RWPE2 (cell line): ENCODE data around the gene TCEAL4.

Source experiments
- ATAC-seq: fragments of 200-7000 bp; cut with Tn5 transposase; 3 replicates; pipeline ENCODE4 v1.9.1; 2021; ENCODE audit warnings: low read depth
- DNase-seq: peaks from one replicate; pipeline ENCODE4 v3.0.0-alpha.2; 2020; ENCODE audit warnings: low spot score
- H3K27ac ChIP-seq: fragments of 450-650 bp; 2 replicates; pipeline ENCODE4 v1.5.1; 2017; ENCODE audit warnings: mild to moderate bottlenecking; ENCODE audit not compliant: poor library complexity, severe bottlenecking
- H3K27me3 ChIP-seq: fragments of 250-450 bp; sonication (Bioruptor Pico); 2 replicates; pipeline ENCODE4 v1.5.1; 2021; ENCODE audit warnings: mild to moderate bottlenecking, moderate library complexity; ENCODE audit not compliant: insufficient read depth, poor library complexity, severe bottlenecking
- H3K36me3 ChIP-seq: fragments of 250-450 bp; sonication (Bioruptor Pico); 2 replicates; pipeline ENCODE4 v1.5.1; 2020; ENCODE audit warnings: low read depth, mild to moderate bottlenecking, moderate library complexity
- H3K4me1 ChIP-seq: fragments of 250-450 bp; sonication (Bioruptor Pico); 2 replicates; pipeline ENCODE4 v1.5.1; 2021; ENCODE audit warnings: mild to moderate bottlenecking, moderate library complexity; ENCODE audit not compliant: insufficient read depth, poor library complexity, severe bottlenecking
- H3K4me3 ChIP-seq: fragments of 250-450 bp; sonication (Bioruptor Pico); 2 replicates; pipeline ENCODE4 v1.5.1; 2021; ENCODE audit warnings: mild to moderate bottlenecking, moderate library complexity; ENCODE audit not compliant: severe bottlenecking
- H3K9me3 ChIP-seq: fragments of 250-450 bp; sonication (Bioruptor Pico); 2 replicates; pipeline ENCODE4 v1.5.1; 2021; ENCODE audit warnings: mild to moderate bottlenecking, moderate library complexity; ENCODE audit not compliant: severe bottlenecking
- TF ChIP-seq, protein P1 (sequence below): fragments of 450-650 bp; IDR thresholded peaks from one replicate; pipeline ENCODE4 v1.5.1; 2017; ENCODE audit warnings: mild to moderate bottlenecking, moderate library complexity; ENCODE audit not compliant: poor library complexity, severe bottlenecking

The TCEAL4 gene

DNA sequence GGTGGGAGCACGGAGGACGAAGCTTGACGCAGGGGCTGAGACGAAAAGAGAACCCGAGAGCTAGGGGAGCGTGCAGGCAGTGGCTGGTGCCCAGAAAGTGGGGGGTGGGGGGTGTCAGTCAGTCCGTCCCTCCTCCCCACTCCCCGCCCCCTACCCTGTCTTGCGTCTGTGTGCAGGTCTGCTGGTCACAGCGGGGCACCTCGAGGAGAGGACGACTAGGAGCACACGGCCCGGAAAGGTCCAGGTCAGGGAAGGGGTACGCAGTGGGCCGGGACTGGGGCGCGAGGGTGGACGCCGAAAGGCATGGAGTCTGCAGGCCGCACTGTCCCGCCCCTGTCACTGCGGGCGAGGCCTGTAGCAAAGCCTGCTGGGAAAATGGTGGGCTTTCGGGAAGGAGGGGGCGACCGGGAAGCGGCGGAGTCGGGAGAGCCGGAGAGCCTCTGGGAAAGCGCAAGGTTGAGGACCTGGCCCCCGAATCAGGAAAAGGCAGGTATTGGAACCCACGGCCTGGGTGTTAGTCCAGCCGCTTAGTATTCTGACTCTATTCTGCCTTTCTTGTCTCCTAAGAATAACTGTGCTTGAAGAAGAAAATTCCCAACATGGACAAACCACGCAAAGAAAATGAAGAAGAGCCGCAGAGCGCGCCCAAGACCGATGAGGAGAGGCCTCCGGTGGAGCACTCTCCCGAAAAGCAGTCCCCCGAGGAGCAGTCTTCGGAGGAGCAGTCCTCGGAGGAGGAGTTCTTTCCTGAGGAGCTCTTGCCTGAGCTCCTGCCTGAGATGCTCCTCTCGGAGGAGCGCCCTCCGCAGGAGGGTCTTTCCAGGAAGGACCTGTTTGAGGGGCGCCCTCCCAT is 44.2 kb downstream of the TCEAL4 start:
- H3K27ac ChIP-seq: peak overlapping the region; percentile 82
- ATAC-seq (peak; percentile 74), DNase-seq (peak; percentile 45)

DNA sequence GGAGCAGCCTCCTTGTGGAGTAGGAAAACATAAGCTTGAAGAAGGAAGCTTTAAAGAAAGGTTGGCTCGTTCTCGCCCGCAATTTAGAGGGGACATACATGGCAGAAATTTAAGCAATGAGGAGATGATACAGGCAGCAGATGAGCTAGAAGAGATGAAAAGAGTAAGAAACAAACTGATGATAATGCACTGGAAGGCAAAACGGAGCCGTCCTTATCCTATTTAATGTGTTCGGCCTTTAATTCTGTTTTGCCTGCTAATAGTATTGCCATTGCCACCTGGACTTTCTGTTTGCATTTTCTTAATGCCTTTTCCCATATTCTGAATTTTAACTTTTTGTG is 44.8 kb downstream of the TCEAL4 start:
- Histone ChIP-seq H3K4me1 (no peaks in the 10 kb centered on the region), H3K27me3 (no peaks in the 10 kb centered on the region), H3K4me3 (peak overlapping the region; percentile 63), H3K9me3 (no peaks in the 10 kb centered on the region), H3K27ac (peak overlapping the region; percentile 82), H3K36me3 (no peaks in the 10 kb centered on the region)
- DNase-seq: no peak
- no peak for ATAC-seq
- TF ChIP-seq, protein P1, sequence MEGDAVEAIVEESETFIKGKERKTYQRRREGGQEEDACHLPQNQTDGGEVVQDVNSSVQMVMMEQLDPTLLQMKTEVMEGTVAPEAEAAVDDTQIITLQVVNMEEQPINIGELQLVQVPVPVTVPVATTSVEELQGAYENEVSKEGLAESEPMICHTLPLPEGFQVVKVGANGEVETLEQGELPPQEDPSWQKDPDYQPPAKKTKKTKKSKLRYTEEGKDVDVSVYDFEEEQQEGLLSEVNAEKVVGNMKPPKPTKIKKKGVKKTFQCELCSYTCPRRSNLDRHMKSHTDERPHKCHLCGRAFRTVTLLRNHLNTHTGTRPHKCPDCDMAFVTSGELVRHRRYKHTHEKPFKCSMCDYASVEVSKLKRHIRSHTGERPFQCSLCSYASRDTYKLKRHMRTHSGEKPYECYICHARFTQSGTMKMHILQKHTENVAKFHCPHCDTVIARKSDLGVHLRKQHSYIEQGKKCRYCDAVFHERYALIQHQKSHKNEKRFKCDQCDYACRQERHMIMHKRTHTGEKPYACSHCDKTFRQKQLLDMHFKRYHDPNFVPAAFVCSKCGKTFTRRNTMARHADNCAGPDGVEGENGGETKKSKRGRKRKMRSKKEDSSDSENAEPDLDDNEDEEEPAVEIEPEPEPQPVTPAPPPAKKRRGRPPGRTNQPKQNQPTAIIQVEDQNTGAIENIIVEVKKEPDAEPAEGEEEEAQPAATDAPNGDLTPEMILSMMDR: peak; percentile 39

More for the DNA sequence above, 44.2 kb downstream of the TCEAL4 start:
- Histone ChIP-seq H3K36me3 (no peaks in the 10 kb centered on the region), H3K4me3 (peak overlapping the region; percentile 63), H3K27me3 (no peaks in the 10 kb centered on the region), H3K4me1 (no peaks in the 10 kb centered on the region), H3K9me3 (no peaks in the 10 kb centered on the region)
- TF ChIP-seq, protein P1: peak; percentile 75

- TF ChIP-seq, protein P1: no peak
- no peaks in the 10 kb centered on the region for H3K4me1 ChIP-seq
- H3K36me3 ChIP-seq: no peaks in the 10 kb centered on the region
- no peak overlapping the region for H3K4me3 ChIP-seq
- no peaks in the 10 kb centered on the region for H3K9me3 ChIP-seq
- no peaks in the 10 kb centered on the region for H3K27me3 ChIP-seq
- DNase-seq (no peak), ATAC-seq (no peak)
- H3K27ac ChIP-seq: no peak overlapping the region
Observed at GRCh38 chrX:103631145-103631544, 45.8 kb downstream of the TCEAL4 start.

- Histone ChIP-seq H3K36me3 (no peaks in the 10 kb centered on the region), H3K4me1 (peaks cover 11% of the 10 kb centered on the region), H3K27ac (no peak overlapping the region), H3K4me3 (no peak overlapping the region), H3K27me3 (no peaks in the 10 kb centered on the region), H3K9me3 (no peaks in the 10 kb centered on the region)
- no peak for ATAC-seq
- no peak for DNase-seq
- TF ChIP-seq, protein P1: no peak
Observed at GRCh38 chrX:103635436-103635835, 50.1 kb downstream of the TCEAL4 start.
